ENCODE results near the gene RIC8B.

- TF ChIP-seq, protein P1, sequence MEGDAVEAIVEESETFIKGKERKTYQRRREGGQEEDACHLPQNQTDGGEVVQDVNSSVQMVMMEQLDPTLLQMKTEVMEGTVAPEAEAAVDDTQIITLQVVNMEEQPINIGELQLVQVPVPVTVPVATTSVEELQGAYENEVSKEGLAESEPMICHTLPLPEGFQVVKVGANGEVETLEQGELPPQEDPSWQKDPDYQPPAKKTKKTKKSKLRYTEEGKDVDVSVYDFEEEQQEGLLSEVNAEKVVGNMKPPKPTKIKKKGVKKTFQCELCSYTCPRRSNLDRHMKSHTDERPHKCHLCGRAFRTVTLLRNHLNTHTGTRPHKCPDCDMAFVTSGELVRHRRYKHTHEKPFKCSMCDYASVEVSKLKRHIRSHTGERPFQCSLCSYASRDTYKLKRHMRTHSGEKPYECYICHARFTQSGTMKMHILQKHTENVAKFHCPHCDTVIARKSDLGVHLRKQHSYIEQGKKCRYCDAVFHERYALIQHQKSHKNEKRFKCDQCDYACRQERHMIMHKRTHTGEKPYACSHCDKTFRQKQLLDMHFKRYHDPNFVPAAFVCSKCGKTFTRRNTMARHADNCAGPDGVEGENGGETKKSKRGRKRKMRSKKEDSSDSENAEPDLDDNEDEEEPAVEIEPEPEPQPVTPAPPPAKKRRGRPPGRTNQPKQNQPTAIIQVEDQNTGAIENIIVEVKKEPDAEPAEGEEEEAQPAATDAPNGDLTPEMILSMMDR (IDR thresholded peaks at IDR 0.05): no peak
- no peak for TF ChIP-seq EP300 (IDR thresholded peaks at IDR 0.05)
- TF ChIP-seq POLR2A (IDR thresholded peaks at IDR 0.05): no peak
Observed at GRCh38 chr12:106889326-106889725, 114.8 kb downstream of the RIC8B start.
